HFFc6 (cell line): ENCODE measurements around the gene INTU. TPM values are rescaled to one million over a fixed set of nuclear protein-coding genes. Genes with fewer than 3 reads are reported as not detected.
A peak's percentile ranks its signal among the peaks of the same experiment; 100 is the strongest.

Source experiments
- DNase-seq: peaks from one replicate; pipeline ENCODE4 v3.0.0-alpha.2; 2018
- H3K27ac Mint-ChIP-seq: 2 replicates; pipeline ENCODE4 v1.8.0; 2020; ENCODE audit warnings: mild to moderate bottlenecking, mixed read lengths
- H3K27me3 Mint-ChIP-seq: 2 replicates; pipeline ENCODE4 v1.8.0; 2021; ENCODE audit warnings: mild to moderate bottlenecking, moderate library complexity, mixed read lengths; ENCODE audit not compliant: insufficient read depth
- H3K36me3 Mint-ChIP-seq: 2 replicates; pipeline ENCODE4 v1.8.0; 2021; ENCODE audit warnings: low read depth, mixed read lengths
- H3K4me1 Mint-ChIP-seq: 2 replicates; pipeline ENCODE4 v1.8.0; 2020; ENCODE audit warnings: low read depth, mixed read lengths
- H3K4me3 Mint-ChIP-seq: 2 replicates; pipeline ENCODE4 v1.8.0; 2020; ENCODE audit warnings: mild to moderate bottlenecking, moderate library complexity, mixed read lengths
- H3K9me3 Mint-ChIP-seq: 2 replicates; pipeline ENCODE4 v1.8.0; 2020; ENCODE audit warnings: mild to moderate bottlenecking, mixed read lengths
- total RNA-seq, 6 experiments: library from RNA; stranded (reverse); fragmentation: NEBNext Ultra II Directional; extraction: Animal tissue kit (Norgen Biotek cat#: 25700); gene quantifications; 2 replicates in 1 of 6; 3 replicates in 5 of 6; pipeline ENCODE4 v1.2.3, GENCODE V29; 2021
- TF ChIP-seq, protein P1 (sequence below): fragments of 200-600 bp; sonication (generic); IDR thresholded peaks from 2 replicates; pipeline ENCODE4 v1.5.0; 2021; ENCODE audit warnings: antibody characterized with exemption, mild to moderate bottlenecking

The INTU gene
- total RNA-seq, 6 experiments from 2014 or later, result 3.6 to 5.7 (median 5.0) TPM

DNA sequence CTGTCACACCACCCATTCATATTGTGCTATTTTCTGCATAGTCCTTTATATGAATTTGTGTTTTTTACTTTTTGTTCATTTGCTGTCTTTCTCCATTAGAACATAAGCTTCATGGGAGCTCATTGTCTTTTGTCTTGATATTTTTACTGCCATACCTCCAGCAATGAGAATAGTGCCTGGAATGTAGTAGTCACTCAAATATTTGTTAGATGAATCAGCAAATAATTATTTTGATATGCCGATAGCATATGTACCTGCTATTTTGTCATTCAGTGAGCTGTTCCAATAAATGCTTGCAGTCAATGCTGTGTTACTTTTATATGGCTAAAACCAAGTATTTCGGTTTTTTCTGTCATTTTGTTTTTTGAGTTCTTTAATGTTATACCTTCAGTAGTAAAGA, 53.9 kb downstream of the INTU start:
- Mint-ChIP-seq H3K27me3 (no peaks in the 10 kb centered on the region), H3K36me3 (peaks cover 7% of the 10 kb centered on the region; the same call in 1 of the 2 replicates), H3K27ac (peak overlapping the region; percentile 32), H3K4me1 (peaks cover 28% of the 10 kb centered on the region), H3K9me3 (no peaks in the 10 kb centered on the region), H3K4me3 (no peak overlapping the region; the same call in 1 of the 2 replicates)
- TF ChIP-seq, protein P1, sequence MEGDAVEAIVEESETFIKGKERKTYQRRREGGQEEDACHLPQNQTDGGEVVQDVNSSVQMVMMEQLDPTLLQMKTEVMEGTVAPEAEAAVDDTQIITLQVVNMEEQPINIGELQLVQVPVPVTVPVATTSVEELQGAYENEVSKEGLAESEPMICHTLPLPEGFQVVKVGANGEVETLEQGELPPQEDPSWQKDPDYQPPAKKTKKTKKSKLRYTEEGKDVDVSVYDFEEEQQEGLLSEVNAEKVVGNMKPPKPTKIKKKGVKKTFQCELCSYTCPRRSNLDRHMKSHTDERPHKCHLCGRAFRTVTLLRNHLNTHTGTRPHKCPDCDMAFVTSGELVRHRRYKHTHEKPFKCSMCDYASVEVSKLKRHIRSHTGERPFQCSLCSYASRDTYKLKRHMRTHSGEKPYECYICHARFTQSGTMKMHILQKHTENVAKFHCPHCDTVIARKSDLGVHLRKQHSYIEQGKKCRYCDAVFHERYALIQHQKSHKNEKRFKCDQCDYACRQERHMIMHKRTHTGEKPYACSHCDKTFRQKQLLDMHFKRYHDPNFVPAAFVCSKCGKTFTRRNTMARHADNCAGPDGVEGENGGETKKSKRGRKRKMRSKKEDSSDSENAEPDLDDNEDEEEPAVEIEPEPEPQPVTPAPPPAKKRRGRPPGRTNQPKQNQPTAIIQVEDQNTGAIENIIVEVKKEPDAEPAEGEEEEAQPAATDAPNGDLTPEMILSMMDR, result no peak
- peak; percentile 33 for DNase-seq

DNA sequence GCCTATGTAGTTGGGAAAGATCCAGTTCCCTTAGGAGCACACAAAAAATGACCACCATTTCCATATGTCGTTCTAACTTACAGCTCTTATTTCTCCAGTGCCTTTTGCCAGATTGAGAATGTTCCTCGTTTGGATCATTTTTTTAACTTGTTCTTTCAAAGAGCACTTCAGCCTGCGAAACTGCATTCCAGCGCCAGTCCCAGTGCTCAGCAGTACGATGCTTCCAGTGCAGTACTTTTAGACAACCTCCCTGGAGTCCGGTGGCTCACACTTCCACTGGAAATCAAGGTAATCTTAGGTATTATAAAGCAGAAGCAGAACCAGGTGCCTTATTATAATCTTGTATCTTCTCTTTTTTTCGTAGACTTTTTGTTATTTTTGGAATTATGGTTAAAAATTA, 54.8 kb downstream of the INTU start:
- no peak overlapping the region for H3K27ac Mint-ChIP-seq
- DNase-seq, result no peak
- no peaks in the 10 kb centered on the region for H3K9me3 Mint-ChIP-seq
- H3K27me3 Mint-ChIP-seq, result no peaks in the 10 kb centered on the region
- TF ChIP-seq, protein P1, result no peak
- no peak overlapping the region for H3K4me3 Mint-ChIP-seq
- peaks cover 28% of the 10 kb centered on the region for H3K4me1 Mint-ChIP-seq
- peaks cover 13% of the 10 kb centered on the region; the same call in 1 of the 2 replicates for H3K36me3 Mint-ChIP-seq

DNA sequence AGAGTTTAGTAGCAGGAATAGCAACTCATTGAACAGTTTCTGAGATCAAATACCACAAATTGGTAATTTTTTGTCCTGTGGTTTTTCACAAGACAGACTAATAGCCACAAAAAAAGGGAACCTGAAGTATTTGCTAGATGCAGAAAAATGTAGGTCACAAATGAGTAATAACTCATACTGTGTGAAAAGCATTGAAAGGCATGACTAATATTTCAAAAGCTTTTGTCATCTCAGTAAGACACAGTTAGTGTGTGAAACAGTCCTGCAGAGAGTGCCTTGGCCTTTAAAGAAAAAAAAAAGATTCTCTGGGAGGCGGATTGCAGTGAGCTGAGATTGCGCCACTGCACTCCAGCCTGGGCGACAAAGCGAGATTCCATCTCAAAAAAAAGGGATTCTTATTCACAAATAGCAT, 66.0 kb downstream of the INTU start:
- DNase-seq, result peak; percentile 78
- TF ChIP-seq, protein P1, result no peak
- no peak overlapping the region for H3K4me3 Mint-ChIP-seq
- H3K9me3 Mint-ChIP-seq, result peaks cover 11% of the 10 kb centered on the region
- peaks cover 20% of the 10 kb centered on the region for H3K36me3 Mint-ChIP-seq
- peaks cover 13% of the 10 kb centered on the region for H3K4me1 Mint-ChIP-seq
- peaks cover 2% of the 10 kb centered on the region for H3K27me3 Mint-ChIP-seq
- no peak overlapping the region for H3K27ac Mint-ChIP-seq

DNA sequence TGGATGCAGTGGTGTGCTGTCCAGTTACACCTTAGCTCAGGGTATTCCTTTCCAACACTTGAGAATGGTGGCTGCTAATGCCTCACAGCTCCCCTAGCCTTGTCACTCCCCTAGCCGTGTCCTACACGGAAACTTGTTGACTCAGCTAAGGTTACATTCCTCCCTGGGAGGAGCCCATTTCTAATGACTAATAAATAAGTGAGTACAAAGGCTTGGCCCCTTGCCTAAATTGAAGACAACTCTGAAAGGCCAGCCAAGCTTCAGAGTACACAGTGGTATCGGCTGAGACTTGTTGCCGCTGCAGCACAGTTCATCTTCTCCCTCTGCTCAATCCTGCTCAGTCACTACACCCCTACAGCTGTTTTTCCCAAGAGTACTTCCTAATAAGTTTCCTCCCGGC, 76.2 kb downstream of the INTU start:
- no peaks in the 10 kb centered on the region; the same call in 1 of the 2 replicates for H3K36me3 Mint-ChIP-seq
- peak overlapping the region; percentile 33 for H3K4me3 Mint-ChIP-seq
- no peaks in the 10 kb centered on the region for H3K27me3 Mint-ChIP-seq
- no peaks in the 10 kb centered on the region for H3K9me3 Mint-ChIP-seq
- no peak overlapping the region for H3K27ac Mint-ChIP-seq
- TF ChIP-seq, protein P1, result no peak
- H3K4me1 Mint-ChIP-seq, result peaks cover 18% of the 10 kb centered on the region
- DNase-seq, result peak; percentile 84

DNA sequence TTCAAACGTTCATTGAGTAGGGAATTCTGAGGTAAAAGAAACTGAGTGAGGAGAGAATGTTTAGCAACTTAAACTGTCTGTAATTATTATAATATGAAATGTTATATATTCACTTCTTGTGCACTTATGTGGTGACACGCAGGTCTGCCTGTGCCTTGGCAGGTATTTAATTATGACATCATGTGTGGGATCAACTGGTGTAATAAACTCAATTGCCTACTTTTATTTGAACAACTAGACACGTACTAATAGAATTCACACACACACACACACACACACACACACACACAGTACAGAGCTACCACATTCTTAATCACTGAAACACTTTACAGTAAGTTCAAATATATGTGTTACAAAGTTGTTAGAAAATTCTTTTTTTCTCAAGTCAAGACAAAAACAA, 76.7 kb downstream of the INTU start:
- no peak for DNase-seq
- H3K9me3 Mint-ChIP-seq, result no peaks in the 10 kb centered on the region
- H3K36me3 Mint-ChIP-seq, result no peaks in the 10 kb centered on the region; the same call in 1 of the 2 replicates
- TF ChIP-seq, protein P1, result no peak
- H3K27ac Mint-ChIP-seq, result no peak overlapping the region
- peaks cover 18% of the 10 kb centered on the region for H3K4me1 Mint-ChIP-seq
- peak overlapping the region; percentile 33; the same call in 1 of the 2 replicates for H3K4me3 Mint-ChIP-seq
- no peaks in the 10 kb centered on the region for H3K27me3 Mint-ChIP-seq
